Measurements from ENCODE around the gene KISS1R. TPM values are rescaled to one million over a fixed set of nuclear protein-coding genes. Genes with fewer than 3 reads are reported as not detected.
A peak's percentile ranks its signal among the peaks of the same experiment; 100 is the strongest.

The KISS1R gene
- polyA plus RNA-seq, 1 donor (not counting 4 experiments of a cell fraction or from before 2014, with no cell fraction given) = not detected

DNA sequence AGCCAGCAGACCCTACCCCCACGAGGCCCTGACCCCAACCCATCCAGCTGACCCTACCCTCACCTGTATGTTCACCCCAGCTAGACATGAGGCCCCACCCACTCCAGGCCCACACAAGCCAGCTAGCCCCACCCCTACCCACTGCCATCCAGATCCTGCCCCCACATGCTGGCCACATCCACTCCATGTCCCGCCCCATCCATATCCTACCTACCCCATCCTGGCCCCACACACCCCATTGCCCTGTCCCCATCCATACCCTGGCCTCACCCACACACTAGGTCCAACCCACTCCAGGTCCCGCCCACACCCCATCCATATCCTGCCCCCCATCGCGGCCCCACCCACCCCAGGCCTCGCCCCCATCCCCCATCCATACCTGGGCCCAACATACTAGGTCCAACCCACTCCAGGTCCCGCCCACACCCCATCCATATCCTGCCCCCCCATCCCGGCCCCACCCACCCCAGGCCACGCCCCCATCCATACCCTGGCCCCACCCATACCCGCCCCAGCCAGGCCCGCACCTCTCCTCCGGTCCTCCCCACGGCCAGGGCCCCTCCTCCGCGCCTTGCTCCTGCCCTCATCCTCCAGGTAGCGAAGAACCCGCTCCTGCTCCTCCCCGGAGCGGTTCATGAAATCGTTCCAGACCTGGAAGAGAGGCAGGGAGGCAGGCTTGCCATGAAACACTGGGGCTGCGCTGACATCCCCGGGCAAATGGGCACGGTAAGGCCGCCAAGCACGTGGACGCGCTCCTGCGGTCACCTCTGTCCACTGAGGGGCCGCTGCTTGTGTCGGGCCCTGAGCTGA lies 16.6 kb upstream of the KISS1R start:
- no peaks in the 10 kb centered on the region for H4K20me1 ChIP-seq (ENCODE audit: control insufficient read depth, extremely low read depth, insufficient read depth, low read length)

DNA sequence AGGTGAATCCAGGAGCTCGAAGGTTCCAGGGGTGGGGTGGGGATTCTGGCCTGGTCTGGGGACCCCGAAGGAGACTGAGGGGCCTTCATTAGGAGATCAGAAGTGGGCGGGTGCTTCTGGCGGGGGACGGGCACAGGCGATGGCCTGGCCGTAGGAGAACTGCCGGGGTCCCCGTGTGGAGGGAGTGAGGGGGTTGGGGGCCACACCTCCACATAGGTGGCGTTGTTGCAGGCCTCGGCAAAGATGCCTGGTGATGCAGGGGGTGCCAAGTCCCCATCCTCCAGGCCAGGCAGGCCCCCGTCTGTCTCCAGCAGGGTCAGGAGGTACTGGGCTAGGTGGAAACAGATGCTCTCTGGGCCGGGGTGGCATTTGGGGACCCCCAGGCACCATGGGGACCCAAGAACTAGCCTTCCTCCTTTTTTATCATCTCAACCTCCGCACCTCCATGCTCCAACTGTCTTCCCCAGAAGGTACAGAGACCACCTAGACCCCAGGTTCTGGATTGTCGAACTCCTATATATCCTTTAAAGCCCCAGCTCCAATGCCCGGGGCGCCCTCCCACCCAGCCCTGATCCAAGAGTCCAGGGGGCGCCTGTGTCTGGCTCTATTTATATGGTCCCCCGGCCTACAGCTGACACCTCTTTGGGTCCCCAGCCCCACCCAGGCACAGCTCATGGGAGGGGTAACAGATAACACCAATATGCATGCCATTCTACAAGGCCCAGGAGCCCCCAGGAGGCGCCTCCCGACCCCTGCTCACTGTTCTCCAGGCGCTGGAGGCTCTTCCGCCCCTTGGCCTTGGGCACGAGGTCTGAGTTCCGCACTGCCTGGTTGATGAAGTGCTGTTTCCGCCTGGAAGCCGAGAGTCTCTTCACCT lies 15.7 kb upstream of the KISS1R start:
- H3K27me3 ChIP-seq (ENCODE audit: control insufficient read depth, extremely low read depth, insufficient read depth, low read length) = no peaks in the 10 kb centered on the region
- no peak overlapping the region for H3K4me3 ChIP-seq (ENCODE audit: control insufficient read depth in 2 of 3, extremely low read depth in 1 of 3, insufficient read depth in 2 of 3, low read depth in 1 of 3, low read length in 3 of 3)
- peaks cover 21% of the 10 kb centered on the region for H3K79me2 ChIP-seq (ENCODE audit: control insufficient read depth, insufficient read depth, low read length)
- H3K4me1 ChIP-seq (ENCODE audit: control insufficient read depth, extremely low read depth, insufficient read depth, low read length) = no peaks in the 10 kb centered on the region
- H3K9me3 ChIP-seq (ENCODE audit: control insufficient read depth, low read depth, low read length) = no peaks in the 10 kb centered on the region
- dilution Hi-C loops (cut with MboI; ENCODE audit: extremely low pct_ligation_motif_present, low sequenced_read_pairs) = no loop called here
- H3K36me3 ChIP-seq (ENCODE audit: control insufficient read depth in 2 of 2, extremely low read depth in 1 of 2, insufficient read depth in 2 of 2, low read length in 2 of 2) = peaks cover 7 to 17% of the 10 kb centered on the region in 2 experiments
- no peaks in the 10 kb centered on the region for H4K20me1 ChIP-seq (ENCODE audit: control insufficient read depth, extremely low read depth, insufficient read depth, low read length)
- no peak for FAIRE-seq
- no peak overlapping the region for H3K27ac ChIP-seq (ENCODE audit: control insufficient read depth, insufficient read depth, low read length)
- H2AFZ ChIP-seq (ENCODE audit: control insufficient read depth, low read length) = no peak overlapping the region
- no peak overlapping the region for H3K9ac ChIP-seq (ENCODE audit: control insufficient read depth, extremely low read depth, insufficient read depth, low read length)
- TF ChIP-seq EZH2 (IDR thresholded peaks at IDR 0.05; ENCODE audit: low read length) (no peak), CTCF (optimal IDR thresholded peaks at IDR 0.05 in 1 of 3, IDR thresholded peaks at IDR 0.05 in 1 of 3, conservative IDR thresholded peaks at IDR 0.05 in 1 of 3; ENCODE audit: extremely low read depth in 1 of 3, insufficient read depth in 2 of 3, low read length in 3 of 3) (no peak)
- no peak overlapping the region for H3K4me2 ChIP-seq (ENCODE audit: control insufficient read depth, extremely low read depth, insufficient read depth, low read depth, low read length)
- DNase-seq (ENCODE audit: low read depth, low spot score) = no peak
- no peaks in the 10 kb centered on the region for H3K9me1 ChIP-seq (ENCODE audit: control insufficient read depth, extremely low read depth, insufficient read depth, low read length)

More for the DNA sequence above, 16.6 kb upstream of the KISS1R start:
- peaks cover 17% of the 10 kb centered on the region for H3K79me2 ChIP-seq (ENCODE audit: control insufficient read depth, insufficient read depth, low read length)
- dilution Hi-C loops (cut with MboI; ENCODE audit: extremely low pct_ligation_motif_present, low sequenced_read_pairs) = no loop called here
- H3K4me1 ChIP-seq (ENCODE audit: control insufficient read depth, extremely low read depth, insufficient read depth, low read length) = no peaks in the 10 kb centered on the region
- H3K4me3 ChIP-seq (ENCODE audit: control insufficient read depth in 2 of 3, extremely low read depth in 1 of 3, insufficient read depth in 2 of 3, low read depth in 1 of 3, low read length in 3 of 3) = no peak overlapping the region
- no peaks in the 10 kb centered on the region for H3K9me1 ChIP-seq (ENCODE audit: control insufficient read depth, extremely low read depth, insufficient read depth, low read length)
- H3K27me3 ChIP-seq (ENCODE audit: control insufficient read depth, extremely low read depth, insufficient read depth, low read length) = no peaks in the 10 kb centered on the region
- H3K36me3 ChIP-seq (ENCODE audit: control insufficient read depth in 2 of 2, extremely low read depth in 1 of 2, insufficient read depth in 2 of 2, low read length in 2 of 2) = peaks cover 5 to 17% of the 10 kb centered on the region in 2 experiments
- H3K9ac ChIP-seq (ENCODE audit: control insufficient read depth, extremely low read depth, insufficient read depth, low read length) = no peak overlapping the region
- DNase-seq (ENCODE audit: low read depth, low spot score) (no peak), FAIRE-seq (peak; percentile 39)
- no peak overlapping the region for H3K27ac ChIP-seq (ENCODE audit: control insufficient read depth, insufficient read depth, low read length)
- no peak overlapping the region for H2AFZ ChIP-seq (ENCODE audit: control insufficient read depth, low read length)
- H3K9me3 ChIP-seq (ENCODE audit: control insufficient read depth, low read depth, low read length) = no peaks in the 10 kb centered on the region
- TF ChIP-seq CTCF (optimal IDR thresholded peaks at IDR 0.05 in 1 of 3, IDR thresholded peaks at IDR 0.05 in 1 of 3, conservative IDR thresholded peaks at IDR 0.05 in 1 of 3; ENCODE audit: extremely low read depth in 1 of 3, insufficient read depth in 2 of 3, low read length in 3 of 3) (no peak), EZH2 (IDR thresholded peaks at IDR 0.05; ENCODE audit: low read length) (no peak)
- no peak overlapping the region for H3K4me2 ChIP-seq (ENCODE audit: control insufficient read depth, extremely low read depth, insufficient read depth, low read depth, low read length)
